ENCODE measurements around the gene NYAP2.

The NYAP2 gene

DNA sequence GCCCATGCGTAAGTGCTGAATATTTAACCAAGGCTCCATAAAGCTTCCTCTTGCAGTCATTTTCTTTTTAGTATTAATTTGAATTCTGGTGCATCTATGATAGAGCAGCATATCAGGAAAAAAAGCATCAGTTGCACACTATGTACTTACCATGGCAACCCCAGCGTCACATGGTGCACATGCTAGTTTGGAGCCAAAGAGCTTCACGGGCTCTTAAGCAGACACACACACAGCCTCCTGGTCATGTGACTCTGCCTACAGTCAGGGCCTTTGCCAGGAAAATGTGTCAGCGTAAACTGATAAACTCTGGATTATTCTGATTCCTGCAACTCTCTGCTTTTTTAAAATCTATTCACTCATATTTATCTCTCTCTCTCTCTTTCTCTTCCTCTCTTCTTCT, 30.2 kb downstream of the NYAP2 start:
- peak; percentile 4 for DNase-seq

DNA sequence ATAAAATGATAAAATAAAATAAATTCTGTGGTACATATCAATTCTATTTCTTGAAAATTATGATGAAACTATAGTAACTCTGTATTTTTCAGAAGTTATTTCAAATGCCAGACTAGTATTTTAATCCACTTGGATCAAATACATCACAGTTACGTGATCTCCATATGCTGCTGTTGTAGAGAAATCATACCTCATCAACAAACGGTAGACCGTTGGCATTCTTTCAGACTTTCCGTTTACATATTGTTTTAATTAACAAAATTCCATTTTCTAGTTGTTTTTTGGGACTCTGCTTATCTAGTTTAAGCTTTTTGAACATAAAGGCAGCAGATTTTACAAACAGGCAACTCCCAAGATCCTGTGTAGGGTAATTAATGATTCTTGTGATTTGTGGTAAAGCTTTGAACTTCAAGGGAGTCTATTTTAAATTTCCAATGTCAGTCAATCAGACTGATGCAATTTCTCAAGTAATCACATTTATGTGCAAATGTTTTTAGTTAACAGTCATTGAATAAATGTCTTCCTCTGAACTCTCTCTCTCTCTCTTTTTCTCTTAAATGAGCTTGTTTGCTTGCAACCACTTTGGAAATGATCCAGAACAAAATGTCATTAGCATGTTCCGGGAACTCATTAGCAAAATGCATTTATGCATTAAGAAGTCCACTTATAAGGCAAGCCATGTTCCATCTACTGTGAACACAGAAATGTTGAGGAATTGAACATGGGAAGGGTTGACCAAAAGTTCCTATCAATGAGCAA, 31.8 kb downstream of the NYAP2 start:
- no peak for DNase-seq

DNA sequence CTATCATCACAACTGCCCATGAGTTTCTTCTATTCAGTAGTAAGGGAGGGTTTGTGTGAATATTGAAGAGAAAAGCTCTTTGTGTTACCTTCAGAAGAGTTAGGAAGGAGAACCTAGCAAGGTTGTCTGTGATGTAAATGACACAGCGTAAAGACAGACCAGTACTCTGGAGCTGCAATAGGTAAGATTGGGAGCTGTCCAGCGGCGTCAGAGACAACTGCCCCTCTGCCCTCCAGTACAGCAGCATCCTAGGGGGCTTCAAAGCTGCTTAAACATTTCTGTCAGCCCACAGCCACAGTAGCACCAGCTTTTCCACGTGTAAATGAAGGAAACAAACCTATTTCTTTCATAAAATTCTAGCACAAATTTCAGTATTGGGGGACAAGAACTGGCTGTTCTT, 34.5 kb downstream of the NYAP2 start:
- DNase-seq: no peak

DNA sequence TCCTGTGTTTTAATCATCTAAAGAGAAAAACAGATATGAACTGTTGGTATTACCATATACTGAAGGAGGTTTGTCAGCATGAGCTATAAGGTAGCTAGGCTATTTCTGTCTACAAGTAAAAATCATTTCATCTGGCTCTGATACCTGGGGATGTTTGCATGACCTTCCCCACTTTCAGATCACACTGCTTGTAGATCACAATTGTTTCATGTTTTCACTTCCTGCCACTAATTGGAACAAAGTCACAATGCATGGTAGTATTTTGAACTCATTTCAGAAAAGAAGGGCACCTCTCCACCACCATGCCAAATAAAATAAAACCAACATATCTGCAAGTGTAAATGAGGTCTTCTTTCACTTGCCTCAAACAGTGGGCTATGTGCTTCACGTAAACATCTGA, 37.8 kb downstream of the NYAP2 start:
- no peak for DNase-seq

DNA sequence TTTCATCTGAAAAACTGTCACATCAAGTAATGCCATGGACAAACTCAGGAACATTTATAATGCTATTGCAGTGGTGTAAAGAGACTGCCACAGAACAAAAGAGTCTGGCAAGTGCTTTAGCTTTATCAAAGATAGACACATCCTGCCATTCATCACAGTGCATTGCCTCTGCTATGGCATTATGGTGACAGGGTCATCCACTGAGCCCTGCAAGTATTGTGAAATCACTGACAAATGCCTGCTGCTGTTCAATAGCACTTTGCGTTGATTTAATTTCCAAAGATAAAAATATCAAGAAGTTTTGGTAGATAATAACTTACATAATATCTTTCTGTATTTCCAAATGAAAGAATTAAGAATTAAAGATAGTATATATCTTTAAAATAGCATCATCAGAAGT, 38.7 kb downstream of the NYAP2 start:
- no peak for DNase-seq

DNA sequence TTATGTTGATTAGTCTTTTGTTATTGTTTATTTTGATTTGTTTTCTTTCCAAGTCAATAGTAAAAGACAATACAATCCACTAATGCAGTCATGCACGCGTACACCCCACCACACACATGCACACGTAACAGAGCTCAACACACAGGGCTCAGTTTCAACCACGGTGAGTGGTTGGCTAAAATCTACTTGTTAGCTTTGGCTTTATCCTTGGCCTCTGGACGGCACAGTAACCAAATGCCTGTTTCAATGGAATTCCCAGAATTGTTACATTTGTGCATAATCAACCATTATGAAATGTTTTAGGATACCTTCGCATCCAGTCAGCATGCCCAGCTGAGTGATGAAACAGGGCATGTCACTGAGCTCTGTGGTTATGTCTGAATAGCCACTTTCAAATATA, 53.2 kb downstream of the NYAP2 start:
- peak; percentile 12 for DNase-seq

DNA sequence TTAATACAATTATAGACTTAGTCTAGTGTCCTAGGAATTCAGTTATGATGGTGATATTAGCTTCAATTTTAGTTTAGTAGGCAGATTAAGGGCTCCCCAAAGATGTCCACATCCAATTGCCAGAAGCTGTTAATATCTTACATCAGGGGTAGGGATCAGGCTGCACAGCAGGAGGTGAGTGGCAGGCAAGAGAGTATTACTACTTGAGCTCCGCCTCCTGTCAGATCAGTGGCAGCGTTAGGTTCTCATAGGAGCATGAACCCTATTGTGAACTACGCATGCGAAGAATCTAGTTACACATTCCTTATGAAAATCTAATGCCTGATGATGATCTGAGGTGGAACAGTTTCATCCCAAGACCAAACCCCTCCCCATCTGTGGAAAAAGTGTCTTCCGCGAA, 54.9 kb downstream of the NYAP2 start:
- no peak for DNase-seq

DNA sequence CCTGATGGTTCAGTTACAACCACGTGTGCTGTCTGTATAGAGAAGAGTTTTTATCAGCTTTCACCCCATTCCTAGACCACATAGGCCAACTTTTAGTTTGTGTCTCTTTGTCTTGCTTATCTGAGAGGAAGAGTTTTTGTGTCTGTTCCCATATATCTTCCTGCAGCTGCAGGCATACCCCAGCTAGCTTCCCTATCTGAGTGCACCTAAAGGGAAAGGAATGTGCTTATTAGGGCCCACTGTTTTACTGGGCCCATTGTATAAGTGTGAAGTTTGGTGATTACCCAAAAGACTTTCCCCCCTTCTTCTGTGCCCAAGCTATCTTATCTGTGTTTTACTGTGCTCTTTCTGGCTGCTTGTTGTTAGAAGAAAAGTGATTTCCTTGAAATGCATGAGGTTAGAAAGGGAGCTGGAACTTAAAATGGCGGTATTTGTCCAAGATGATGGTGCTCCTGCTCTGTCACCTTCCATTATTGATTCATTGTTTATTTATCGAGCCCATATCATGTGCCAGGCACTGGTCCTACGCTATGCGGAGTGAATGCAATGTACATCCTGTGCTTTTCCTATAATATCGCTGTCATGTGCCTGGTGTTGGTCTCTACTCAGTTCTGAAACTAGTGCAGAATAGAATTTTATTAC, 57.2 kb downstream of the NYAP2 start:
- no peak for DNase-seq

DNA sequence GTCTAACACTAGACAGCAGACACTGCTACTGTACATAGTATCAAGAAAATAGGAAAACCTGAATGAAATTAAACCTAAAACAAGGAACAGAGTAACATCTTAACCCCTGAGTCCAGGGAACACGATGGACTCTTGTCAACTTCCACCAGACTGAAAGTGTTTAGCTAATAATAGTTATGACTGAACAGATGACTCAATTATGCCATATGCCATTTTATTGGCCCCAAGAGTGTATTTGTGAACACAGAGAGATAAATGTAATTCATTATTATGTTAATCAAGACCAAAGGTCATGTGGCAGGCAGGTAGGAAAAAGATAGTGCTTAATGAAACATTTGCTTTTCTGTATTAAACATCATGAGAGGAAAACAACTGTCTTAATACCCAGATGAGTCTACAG, 58.0 kb downstream of the NYAP2 start:
- no peak for DNase-seq

DNA sequence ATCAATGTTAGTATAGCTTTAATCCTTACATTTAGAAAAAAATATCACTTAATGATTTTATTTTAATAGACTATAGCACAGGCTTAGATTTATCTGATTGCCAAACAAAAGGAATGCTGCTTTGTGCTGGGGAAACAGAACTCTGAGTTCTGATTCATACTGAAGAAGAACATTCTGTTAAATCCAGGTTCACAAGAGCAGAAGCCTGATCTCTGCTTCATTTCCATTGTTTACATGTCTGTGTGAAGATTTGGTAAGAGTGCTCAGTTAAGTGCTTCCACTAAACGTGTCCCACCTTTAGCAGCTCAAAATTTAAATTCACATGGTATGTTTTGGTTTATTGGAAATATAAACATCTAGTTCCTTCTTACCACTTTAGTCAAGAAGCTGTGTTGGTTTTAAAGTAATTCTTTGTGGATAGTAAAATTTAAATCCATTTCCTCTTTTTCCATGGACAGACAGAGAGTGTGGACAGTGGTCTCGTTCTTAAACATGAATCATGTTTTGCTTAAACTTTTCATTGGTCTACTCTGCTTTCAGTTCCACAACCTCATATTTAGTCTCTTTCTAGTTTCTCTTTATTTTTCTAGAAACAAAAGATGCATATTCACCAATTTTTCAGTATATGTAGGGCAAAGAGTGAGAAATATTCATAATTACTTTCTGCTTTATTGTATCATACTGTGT, 59.1 kb downstream of the NYAP2 start:
- DNase-seq: no peak

DNA sequence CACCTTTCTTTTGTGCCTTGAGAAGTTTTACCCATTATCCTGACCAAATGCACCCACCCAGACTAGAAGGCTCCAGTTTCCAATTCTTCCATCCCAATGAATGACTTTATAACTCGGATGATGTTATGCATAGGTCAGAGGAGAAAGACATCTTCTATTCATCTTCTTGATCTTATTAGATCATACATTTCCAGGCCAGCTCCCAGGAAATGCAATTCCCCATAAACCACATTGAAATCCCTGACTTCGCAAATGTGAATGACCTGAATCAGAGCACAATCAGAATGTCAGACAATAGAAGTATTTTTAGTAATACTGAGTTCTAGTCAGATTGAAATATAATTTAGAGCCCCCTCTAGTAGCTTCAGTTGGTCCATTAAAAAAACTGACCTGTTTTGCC, 62.9 kb downstream of the NYAP2 start:
- no peak for DNase-seq

DNA sequence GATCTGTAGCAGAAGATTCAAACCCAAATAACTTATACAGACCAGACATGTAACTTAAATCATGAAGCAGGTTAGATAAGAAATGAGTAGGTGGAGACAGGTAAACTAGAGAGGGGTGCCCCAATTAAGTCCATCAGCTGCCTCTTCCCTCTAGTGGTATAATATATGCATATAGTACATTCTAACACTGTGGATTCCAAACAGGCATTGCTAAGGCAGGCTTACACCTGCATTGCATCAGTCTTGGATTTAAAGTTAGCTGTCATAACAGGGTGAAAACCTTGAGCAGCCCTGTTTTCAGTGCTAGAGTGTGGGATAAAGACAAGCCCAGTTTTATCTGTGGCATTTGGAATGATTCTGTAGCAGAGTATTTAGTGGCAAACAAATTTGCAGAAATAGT, 63.4 kb downstream of the NYAP2 start:
- no peak for DNase-seq

DNA sequence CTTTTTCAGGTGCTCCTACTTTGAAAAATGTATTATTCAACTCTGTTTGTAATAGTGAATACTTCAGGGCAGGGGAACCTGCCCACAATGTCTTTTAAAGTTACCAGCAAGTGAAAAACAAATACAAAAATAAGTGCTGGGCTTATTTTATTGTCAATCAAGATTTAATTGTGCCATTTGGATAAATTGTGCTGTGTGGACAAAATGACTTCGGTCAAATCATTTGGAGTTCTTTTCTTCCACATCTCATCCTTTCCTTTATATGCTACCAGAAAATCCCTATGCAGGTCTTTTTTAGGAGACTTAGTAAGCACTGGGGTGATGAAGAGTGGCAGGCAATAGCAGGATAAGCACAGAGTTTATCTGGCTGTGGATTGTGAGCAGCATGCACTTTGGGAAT, 63.9 kb downstream of the NYAP2 start:
- no peak for DNase-seq

DNA sequence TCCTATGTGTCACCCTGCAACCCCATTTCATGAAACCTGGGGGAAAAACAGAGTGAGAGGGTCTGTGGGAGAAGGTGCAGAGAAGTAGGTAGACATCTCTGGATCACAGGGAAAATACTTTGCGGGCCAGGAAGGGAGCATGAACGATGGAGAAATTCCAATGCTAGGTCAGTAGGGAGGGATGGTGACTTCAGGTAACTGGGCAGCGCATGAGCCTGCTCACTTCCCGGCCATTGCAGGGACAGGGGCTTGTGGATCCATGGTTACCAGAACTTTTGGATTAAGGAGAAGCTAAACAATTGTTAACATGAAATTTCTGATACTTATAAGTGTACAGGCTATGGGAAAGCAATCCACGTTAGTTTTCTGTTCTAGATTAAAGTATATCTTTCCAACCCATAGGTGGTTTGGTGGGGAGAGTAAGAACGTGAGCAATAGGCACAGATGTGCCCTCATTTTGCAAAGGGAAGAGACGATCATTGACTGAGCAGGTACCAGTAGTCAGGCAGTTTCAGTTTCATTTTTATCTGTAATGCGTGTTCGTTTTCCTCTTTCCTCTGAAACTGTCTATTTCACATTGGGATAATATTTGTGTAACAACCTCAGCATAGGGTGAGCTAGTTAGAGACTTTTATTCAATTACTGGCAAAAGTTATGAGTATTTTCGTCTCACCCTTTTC, 65.0 kb downstream of the NYAP2 start:
- DNase-seq: no peak

DNA sequence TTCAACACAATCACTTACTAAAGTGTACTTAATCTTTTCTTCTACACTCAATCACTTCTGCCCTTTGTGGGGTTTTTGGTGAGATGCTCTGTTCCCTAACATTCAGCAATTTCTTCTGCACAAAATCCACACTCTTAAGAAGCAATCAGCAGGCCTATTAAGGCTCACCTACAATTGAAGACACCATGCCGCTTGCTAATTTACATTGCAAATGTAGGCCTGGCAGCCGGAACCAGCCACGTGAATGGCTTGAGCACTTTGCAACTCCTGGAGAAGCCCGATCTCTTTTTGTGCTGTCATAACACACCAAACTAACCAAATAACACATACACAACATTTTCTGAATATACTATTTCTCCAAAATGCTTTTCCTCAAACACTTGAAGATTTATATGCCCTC, 66.3 kb downstream of the NYAP2 start:
- no peak for DNase-seq

DNA sequence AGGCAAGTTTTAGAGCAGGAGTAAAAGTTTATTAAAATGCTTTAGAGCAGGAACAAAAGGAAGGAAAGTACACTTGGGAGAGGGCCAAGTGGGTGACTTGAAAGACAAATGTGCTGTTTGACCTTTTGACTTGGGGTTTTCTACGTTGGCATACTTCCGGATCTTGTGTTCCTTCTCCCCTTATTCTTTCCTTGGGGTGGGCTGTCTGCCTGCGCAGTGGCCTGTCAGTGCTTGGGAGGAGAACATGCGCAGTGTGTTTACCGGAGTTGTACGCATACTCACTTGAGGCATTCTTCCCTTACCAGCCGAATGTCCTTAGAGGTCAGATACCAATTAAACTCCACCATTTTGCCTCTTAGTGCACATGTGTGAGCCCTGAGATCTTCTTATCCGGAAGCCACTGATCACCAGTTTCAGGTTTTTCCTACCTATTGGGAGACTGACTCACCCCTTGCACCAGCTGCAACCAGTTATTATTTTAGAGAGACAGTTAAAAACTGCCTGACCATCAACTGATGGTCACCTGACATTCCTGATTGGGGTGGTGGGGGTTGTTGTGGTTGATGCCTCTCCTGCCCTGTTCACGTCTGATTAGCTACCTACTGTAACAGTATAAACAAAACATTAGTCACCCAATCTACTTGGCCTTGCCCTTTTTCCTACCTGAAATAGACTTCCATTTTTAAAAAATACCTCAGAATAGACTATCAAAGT, 67.5 kb downstream of the NYAP2 start:
- no peak for DNase-seq

DNA sequence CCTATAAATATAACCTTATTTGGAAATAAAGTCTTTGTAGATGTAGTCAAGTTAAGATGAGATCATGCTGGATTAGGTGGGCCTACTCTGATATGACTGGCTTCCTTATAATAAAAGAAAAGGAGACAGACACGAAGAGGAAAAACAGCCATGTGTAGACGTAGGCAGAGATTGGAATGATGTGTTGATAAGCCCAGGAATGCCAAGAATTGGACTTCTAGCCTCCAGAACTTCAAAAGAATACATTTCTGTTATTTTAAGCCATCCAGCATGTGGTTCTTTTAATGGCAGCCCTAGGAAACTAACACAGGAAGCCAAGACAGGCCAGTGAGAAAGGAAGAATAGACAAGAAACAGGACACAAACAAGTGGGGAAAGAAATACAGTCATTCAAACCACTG, 68.6 kb downstream of the NYAP2 start:
- DNase-seq: peak; percentile 37

DNA sequence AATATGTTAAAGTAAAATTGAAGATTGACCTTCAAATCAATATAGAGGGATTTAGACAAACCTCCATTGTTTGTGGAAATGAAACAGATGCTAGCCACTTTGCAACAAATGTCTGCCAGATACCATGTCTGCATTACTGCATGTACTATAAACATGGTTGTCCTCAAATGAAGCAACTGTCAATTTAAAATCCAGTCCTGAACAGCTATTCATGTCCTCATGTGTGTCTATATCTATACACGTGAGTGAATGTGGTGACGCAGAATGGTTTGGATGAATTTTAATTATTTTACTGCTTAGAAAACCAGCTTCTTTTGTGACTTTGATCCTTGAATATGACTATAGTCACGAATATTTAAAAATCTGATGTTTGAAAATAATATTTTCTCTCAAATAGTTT, 71.5 kb downstream of the NYAP2 start:
- DNase-seq: no peak

DNA sequence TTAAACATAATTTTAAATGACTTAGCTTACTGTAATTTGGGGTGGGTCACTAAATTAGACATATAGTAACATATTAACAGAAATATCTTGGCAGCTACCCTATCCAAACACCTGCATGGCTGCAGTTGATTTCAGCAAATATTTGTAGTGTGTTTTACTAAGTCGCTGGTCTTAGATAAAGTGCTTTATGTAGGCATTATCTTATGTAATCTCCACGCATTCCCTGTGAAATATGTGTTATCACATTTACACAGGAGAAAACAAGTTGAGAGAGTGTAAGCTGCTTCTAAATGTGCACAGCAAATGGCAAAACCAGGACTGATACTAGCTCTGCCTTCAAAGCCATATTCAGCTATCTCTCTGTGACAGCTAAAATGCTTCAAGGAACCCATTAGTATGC, 72.0 kb downstream of the NYAP2 start:
- no peak for DNase-seq

DNA sequence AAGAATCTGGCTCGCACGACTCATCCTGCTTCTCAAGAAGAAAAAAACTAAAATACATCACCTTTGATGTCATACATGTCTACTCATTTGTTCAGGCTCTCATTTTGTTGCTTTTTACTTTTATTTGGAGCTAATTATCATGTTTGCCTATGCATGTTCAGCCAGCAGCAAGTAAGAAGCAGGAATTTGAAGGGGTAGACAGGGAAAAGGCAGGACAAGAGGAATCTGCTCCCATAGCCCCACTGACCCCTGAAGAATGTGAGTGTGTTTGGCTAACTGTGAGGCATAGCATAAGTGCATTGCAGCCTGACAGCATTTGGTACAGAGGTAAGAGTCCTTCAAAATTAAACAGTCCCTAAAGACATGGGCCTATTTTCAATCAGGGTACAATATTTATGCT, 72.7 kb downstream of the NYAP2 start:
- no peak for DNase-seq

DNA sequence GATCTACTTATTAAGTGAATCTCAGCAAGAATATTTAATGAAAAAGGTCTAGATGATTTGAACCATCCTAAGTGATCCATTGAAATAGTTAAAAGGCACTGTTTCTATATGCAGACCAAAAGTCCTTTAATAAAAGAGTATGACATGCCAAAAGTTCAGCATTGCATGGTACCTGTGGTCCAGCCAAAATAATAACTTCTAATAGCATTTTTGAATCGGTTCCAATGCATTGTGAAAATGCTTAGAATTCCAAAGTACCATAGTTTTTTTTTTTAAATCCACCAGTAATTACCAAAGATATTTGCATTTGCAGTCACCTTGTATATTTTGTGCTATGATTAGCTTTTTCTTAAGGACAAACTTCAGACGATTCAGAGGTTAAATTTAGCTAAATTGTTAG, 79.9 kb downstream of the NYAP2 start:
- peak; percentile 36 for DNase-seq

DNA sequence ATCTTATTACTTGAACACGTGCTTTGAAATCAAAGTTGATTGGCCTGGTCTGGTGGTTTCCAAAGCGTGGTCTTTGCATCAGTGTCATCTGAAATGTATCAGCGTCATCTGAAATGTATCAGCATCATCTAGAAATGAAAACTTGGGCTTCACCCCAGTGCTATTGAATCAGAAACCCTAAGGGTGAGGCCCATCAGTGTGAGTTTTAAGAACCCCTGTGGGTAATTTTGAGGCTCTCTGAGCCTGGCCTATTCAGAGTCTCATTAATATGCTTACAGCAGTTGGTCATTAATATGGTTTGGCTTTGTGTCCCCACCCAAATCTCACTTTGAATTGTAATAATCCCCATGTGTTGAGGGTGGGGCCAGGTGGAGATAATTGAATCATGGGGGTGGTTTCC, 85.2 kb downstream of the NYAP2 start:
- no peak for DNase-seq

DNA sequence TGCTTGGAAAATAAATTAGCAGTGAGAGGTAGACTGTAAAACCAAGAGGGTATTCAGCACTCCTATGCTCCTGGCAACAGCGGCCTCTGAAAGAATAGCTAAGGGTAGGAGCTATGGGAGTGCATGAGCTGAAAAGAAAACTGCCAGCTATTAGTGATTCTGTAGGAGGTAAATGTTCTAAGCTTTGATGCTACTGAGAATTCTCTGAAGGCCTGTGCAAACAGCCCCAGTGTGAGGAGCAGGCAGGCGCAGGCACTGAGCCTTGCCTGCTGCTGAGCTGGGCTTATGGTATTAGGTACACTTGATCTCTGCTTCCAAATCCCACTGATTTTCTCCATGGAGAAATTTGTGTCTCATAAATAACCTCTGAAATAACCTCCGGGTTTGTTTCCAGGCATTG, 86.7 kb downstream of the NYAP2 start:
- no peak for DNase-seq

Measured in EL (cell line).